ENCODE data around the gene FMO2.

Gene FMO2

GRCh38 chr1:171256940-171257606 lies 72.0 kb downstream of the FMO2 start:
- DNase-seq (ENCODE audit: low read depth in 2 of 2): peak; percentile 62 to 63

GRCh38 chr1:171257607-171258076 lies 72.5 kb downstream of the FMO2 start:
- DNase-seq (ENCODE audit: low read depth in 2 of 2): no peak

- no peak for DNase-seq (ENCODE audit: low read depth in 2 of 2)
Observed at GRCh38 chr1:171258429-171258828, 73.3 kb downstream of the FMO2 start.

GRCh38 chr1:171258943-171259342 lies 73.8 kb downstream of the FMO2 start:
- no peak for DNase-seq (ENCODE audit: low read depth in 2 of 2)

Data from fibroblast of skin of left quadriceps (primary cell).